DMS153 treated with DMSO at 0.1 percent for 48 hours (cell line): ENCODE data around the gene PCAT6.
"Not testable (repeated sequence)": the region's sequence is repeated elsewhere in the genome, so short reads cannot be mapped to it uniquely, and the experiment has no call there.

Source experiments
- DNase-seq: peaks from one replicate; lab custom pipeline; 2025; ENCODE audit not compliant: unreplicated experiment; lab: John Stamatoyannopoulos, UW

PCAT6 gene

DNA sequence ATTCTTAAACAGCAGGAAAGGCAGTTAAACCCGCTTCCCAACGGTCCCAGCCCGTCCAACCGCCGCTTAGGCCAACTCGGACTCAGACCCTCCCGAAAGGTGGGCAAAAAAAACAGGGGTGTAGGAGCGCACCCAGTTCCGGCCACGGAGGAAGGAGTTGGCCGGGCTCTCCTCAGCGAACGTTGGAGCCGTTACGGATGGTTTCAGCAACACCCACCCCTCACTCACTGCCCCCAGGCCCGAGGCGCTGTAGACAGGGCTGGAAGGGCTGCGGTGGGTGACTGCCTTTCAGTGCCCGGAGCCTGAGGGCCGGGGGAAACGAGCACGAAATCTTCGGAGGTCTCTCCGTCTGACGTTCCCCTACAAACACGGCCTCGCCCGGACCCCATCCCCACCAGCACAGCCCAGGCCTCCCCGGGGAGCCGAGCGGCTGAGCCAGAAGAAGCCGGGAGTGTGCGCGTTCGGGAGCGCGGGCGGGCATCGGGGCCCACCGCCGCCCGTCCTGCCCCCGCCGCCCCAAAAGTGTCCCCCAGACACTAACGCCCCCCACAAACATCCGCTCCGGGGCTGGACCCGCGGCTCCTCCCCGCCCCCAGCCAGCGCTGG, 3.8 kb upstream of the PCAT6 start:
- DNase-seq, result no peak

GRCh38 chr1:202807451-202807925, 3.3 kb upstream of the PCAT6 start:
- DNase-seq, result no peak

- DNase-seq, result peak; percentile 55
These were observed 2.6 kb upstream of the PCAT6 start, which contains the start of gene KDM5B for GRCh38 chr1:202807926-202808757. Gene KDM5B, minus strand, starts transcription at chr1:202808421. Its CDS starts 116 bp downstream, at chr1:202808305.

DNA sequence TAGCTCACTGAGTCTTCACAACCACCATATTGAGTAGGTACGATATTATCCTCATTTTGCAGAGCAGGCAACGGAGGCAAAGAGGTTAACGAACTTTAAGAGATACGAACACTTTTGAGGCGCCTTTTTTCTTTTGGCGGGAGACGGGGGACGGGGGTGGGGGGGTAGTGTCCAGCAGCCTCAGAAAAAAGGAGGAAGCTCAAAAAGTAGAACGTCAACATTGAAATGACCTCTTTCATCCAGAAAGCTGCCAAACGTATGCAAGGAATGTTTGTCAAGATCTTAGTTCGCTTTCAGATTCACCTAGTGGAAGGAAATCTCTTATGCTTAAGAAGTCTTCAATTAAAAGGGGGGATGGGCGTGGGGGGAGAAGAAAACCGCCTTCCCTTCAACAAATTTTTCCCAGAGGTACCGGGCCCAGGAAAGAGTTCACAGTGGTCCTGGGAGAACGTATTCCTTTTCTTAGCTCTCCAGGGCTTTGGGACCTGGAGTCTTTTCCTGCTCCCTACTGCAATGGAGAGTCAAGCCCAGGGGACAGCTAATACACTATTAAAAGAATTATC, 1.1 kb upstream of the PCAT6 start:
- no peak for DNase-seq

DNA sequence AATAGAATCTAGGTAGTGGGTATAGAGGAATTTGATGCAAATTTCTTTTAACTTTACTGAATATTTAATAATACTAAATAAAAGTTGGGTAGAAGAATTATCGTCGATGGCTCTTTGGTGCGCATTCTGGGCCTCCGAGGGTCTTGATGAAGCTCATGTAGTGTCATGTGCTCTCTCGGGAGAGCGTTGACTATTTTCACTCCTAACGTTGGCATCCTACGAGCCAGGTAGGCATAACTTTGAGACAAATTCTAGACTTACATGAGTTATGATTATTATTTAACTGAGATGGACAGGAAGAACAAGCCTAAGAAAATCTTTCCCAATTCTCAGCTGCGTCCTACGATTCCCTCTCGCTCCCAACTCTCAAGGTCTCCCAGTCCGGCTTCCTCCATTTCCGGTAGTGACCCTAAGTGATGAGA, 550 bp upstream of the PCAT6 start:
- no peak for DNase-seq

DNA sequence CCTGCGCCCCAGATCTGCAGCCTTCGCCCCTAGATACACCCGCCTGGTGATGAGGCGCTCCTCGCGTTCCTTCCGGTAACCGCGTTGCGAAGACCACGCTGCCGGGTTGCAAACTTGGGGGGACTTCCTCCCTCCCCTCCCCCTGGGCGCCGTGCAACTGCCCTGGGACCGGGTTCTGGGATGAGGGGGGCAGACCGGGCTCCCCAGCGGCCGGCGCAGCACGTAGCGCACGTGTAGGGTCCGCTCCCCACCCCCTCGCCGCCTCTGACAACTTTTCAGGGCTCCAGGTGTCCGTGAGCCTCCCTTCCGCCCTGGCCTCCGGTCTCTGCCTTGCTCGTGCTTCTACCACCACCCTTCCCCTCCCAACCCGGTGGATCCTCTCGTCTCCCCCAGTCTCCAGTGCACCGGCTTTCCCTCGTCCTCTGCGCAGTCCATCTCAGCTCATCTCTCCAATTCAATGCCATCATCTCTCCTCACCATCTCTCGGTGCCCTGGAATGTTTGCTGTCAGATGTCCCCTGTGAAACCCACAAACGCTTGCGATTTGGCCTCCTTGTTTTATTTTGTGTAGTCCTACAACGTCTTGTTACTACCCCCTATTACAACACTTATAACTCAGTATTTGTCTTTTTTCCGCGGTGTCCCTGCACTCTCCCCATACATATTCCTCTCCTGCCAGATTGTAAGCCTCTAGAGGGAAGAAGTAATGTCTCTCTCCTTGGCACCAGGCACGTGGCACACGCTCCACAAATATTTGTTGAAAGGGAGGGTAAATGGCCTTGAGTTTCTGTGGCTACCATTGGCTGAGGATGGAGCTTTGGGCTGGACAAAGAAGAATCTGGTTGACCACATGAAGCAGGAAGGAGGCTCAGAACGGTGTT, 782 bp downstream of the PCAT6 start:
- no peak for DNase-seq

DNA sequence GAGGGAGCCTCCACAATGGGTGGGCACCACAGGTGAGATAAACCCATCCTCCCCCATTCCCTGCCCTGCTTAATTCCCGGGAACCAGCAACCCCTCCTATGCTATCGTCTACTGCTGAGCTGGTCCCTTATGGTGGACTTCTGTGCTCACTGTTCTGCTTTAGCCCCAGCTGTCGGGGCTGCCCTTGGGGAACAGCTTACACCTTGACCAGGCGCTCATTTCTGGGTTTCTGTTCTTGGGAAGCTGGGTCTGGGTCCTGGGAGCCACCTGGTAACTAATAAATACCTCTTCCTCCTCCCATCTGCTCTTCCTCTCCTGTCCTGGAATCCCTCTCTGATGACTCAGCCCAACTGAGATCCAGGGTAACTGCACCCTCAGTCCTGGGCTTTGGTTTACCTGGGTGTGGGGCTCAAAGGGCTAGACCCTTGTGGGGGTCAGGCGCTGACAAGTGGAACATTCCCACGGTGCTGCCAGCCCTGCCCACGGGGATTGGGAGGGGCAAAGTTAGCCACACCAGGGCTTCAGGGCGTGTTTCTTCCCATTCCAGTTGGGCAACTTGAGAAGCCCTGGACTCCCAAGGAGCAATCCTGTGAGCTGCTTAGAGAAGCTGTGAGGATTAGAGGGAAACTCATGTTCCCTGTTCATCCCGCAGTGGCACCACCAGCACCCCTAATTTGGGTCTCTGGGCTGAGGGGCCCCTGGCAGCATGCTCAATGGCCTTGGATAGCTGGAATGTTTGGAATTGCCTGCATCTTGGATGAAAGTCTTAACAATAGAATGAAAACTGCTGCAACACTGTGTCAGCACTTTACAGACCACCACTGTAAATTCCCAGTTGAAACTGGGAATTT, 1.6 kb downstream of the PCAT6 start:
- DNase-seq, result no peak

- no peak for DNase-seq
These were observed 4.4 kb downstream of the PCAT6 start for GRCh38 chr1:202815120-202815519.

DNA sequence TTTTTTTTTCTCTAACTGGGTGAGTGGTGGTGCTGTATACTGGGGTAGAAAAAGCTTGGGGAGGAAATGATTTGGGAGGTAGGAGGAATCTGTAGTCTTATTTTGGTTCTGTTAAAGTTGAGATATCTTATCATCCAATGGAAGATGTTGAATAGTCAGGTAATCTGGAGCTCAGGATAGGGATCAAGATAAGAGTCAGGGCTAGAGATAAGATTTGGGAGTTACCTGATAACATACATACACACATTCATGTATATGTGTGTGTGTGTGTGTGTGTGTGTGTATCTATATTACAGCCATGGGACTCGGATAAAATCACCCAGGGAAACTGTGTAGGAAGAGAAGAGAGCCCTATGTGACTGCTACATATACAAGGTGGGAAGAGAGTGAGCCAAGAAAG, 8.1 kb downstream of the PCAT6 start:
- no peak for DNase-seq

DNA sequence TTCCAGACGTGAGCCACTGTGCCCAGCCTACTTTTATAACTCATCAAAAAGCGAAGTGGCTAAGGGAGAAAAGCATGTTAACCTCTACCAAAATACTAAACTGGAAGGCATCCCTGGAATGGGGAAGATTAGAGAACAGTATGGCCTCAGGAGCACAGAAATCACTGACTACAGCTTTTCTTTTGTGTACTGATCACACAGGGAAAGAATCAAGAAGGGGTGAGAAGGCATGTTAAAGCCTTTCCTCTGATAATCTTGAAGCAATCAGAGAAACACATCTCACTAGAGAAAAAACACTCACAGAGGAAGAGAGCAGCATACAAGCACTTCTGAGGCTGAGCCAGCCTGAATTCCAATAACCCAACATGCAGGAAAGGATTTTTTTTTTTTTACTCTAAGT, 10.7 kb downstream of the PCAT6 start:
- no peak for DNase-seq

DNA sequence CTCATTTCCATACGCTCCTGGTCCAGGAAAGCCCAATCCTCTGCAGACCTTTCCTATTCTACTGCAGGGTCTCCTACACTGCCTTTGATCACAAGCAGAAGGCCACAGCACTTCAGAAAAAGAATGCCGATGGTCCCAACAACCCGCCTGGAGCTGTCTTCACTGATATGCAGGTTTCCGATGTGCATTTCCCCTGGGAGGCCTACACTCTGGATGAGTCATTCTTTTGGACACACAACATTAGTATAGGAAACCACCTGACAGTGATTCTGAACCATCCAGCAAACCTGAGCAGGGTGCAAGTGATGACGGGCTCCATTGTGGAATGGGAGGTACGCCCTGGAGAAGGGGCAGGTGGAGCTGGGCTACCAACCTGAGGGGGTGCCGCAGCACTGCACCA, 15.0 kb downstream of the PCAT6 start:
- DNase-seq, result no peak

- DNase-seq, result not testable (repeated sequence)
These were observed 18.5 kb downstream of the PCAT6 start for GRCh38 chr1:202829223-202829622.

DNA sequence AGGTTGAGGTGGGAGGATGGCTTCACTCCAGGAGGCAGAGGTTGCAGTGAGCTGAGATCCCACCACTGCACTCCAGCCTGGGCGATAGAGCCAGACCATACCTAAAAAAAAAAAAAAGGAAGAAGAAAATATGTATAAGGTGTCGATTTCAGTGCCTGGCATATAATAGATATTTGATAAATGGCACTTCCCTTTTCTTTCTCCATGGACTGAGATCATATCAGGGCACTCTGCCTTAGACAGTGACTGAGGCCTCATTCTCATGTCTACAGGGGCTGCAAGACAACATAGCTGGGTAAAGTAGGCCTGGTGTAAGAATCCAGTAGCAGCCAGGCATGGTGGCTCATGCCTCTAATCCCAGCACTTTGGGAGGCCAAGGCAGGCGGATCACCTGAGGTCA, 21.2 kb downstream of the PCAT6 start:
- no peak for DNase-seq

DNA sequence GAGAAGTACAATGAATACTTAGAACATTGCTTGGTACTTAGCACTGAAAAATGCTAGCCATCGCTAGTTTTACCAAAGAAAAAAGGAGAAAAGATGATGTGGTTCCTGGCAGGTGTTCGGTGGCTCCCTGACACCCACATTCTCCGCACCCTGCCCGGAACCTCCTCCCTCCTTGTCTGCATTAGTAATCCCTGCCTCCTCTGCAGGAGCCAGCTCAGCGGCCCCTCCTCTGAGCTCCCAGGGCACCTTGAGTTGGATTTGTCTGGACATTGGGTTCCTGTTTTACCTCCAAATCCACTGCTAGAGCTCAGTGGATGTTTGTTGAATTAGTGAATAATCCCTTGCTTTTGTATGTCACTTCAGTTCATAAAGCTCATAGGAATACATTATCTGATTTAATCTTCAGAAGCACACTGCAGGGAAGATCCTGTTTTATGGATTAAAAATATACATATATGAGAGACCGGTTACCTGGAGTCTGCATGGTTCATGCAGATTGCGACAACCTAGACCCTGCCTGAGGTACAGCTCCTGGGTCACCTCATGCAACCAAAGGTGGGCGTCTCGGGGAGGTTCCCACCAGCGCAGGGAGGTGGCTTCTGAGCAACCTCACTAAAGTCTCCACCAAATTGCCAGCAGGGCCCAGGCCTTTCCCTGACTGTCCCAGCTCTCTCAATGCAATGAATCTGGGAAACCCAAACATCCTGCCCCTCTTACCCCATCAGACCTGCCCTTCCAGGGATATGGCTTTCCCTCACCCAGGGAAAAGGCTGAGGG, 24.2 kb downstream of the PCAT6 start:
- DNase-seq, result no peak

DNA sequence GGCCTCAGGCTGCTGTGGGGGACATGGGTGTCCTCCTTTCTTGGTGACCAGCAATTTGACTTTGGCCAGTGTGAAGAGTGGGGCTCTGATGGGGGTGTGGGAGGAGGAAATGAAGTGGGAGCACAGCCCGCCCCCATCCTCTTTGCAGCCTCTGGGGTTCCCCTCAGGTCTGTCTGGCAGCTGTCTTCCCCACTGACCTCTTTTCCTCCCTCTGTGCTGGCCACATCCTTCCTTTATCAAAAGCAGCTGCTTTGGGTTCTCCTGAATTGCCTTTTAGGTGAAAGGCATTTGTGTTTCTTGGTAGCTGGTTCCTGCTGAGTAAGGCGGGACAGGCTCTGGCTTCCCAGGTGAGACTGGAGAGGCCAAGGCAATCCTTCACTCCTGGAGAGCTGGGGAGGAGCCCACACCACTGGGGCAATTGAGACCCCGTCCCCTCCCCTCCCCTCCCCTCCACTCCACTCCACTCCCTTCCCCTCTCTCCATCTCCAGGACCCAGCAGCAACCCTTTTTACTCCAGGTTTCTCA, 24.9 kb downstream of the PCAT6 start:
- DNase-seq, result no peak

DNA sequence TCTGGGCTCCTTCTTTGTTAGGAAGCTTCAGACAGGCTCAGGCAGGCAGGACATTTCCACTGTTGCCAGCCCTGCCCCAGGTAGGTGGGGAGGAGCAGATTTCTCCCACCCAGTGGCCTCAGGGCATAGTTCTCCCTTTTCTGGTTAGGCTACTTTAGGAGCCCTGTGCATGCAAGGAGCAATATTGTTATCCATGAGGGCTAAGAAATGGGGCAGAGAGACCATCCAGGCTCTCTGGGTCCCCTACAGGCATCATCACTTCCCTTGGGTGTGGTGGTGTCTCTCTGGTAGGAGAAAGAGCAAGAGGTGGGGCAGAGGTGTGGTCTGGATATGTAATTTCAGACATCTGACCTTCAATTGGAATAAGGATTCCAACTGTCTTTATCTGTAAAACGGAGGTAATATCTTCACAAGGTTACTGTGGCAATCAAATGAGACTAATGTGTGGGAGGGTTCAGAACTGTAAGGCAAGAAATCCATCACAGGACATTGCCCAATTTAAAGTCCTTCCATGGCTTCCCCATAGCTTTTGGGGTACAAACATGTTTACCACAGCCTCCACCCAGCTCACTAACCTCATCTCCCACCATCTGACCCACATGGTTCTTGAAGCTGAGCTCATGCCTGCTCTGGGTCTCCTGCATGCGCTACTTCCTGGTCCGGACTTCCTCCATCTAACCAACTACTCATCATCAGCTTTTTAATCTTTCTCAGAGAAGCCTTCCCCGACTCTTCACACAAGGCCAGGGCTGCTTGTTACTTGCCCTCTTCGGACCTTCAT, 26.1 kb downstream of the PCAT6 start:
- DNase-seq, result no peak

DNA sequence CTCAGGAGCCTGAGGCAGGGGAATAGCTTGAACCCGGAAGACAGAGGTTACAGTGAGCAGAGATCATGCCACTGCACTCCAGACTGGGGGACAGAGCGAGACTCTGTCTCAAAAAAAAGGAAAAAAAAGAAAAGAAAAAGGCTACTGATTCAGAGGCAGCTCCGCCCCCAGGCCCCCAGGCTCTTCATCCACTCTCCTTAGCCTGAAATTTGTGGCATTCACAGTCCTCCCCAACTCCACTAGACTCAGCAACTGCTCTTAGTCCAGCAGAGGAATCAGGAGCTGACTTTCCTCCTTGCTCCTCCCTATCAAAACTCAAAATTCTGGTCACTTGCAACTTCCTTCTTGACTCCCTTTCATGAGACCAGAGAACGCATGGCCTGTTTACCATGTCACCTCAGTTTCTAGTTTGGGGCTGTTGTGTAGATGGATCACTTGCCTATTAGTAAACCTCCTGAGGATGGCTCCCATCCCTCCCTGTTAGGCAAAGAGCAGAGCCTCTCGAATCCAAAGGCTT, 27.1 kb downstream of the PCAT6 start:
- no peak for DNase-seq

GRCh38 chr1:202843081-202843480, 32.3 kb downstream of the PCAT6 start:
- DNase-seq, result no peak
